Measurements from ENCODE around the gene DCAF8. TPM values are rescaled to one million over a fixed set of nuclear protein-coding genes. Genes with fewer than 3 reads are reported as not detected.

Gene DCAF8
- polyA plus RNA-seq, 3 donors, result 35.5 to 205 (median 44.6) TPM

GRCh38 chr1:160236806-160237205, 25.5 kb downstream of the DCAF8 start:
- H3K4me1 Mint-ChIP-seq, result no peaks in the 10 kb centered on the region
- no peak overlapping the region for H3K4me3 ChIP-seq (replicated peaks in 1 of 3; ENCODE audit: low read depth in 2 of 3, low read length in 3 of 3)
- no peaks in the 10 kb centered on the region for H3K9me3 ChIP-seq (replicated peaks in 1 of 2; ENCODE audit: control insufficient read depth in 1 of 2, insufficient read depth in 1 of 2, low read length in 2 of 2)
- DNase-seq, result no peak
- no peak overlapping the region for H3K4me3 Mint-ChIP-seq
- H3K27ac Mint-ChIP-seq, result peak overlapping the region in 1 of 7 donors; percentile 36
- no CpG with 5 or more reads among the region's 5 CpGs for WGBS (ENCODE audit: insufficient coverage)
- no peaks in the 10 kb centered on the region for H3K4me1 ChIP-seq (ENCODE audit: control insufficient read depth in 1 of 2, insufficient read depth in 2 of 2, low read length in 2 of 2)
- H3K27me3 Mint-ChIP-seq (ENCODE audit: low read depth in 3 of 3), result no peaks in the 10 kb centered on the region
- H2AFZ ChIP-seq (ENCODE audit: insufficient read depth, low read depth, low read length, poor library complexity, severe bottlenecking), result no peak overlapping the region
- H3K79me2 ChIP-seq (ENCODE audit: insufficient read depth, low read length), result no peaks in the 10 kb centered on the region
- no peaks in the 10 kb centered on the region for H3K27me3 ChIP-seq (ENCODE audit: control insufficient read depth in 2 of 2, insufficient read depth in 2 of 2, low read length in 2 of 2)
- H3K36me3 Mint-ChIP-seq, result peaks cover 78 to 94% of the 10 kb centered on the region in 2 donors
- no peak overlapping the region for H3K9ac ChIP-seq (ENCODE audit: insufficient read depth, low read length, poor library complexity, severe bottlenecking)
- no peak overlapping the region for H3K4me2 ChIP-seq (replicated peaks; ENCODE audit: extremely low read depth, low read length, poor library complexity, severe bottlenecking)
- peaks cover 5% of the 10 kb centered on the region for H4K20me1 ChIP-seq (ENCODE audit: insufficient read depth, low read length)
- TF ChIP-seq, protein P1, sequence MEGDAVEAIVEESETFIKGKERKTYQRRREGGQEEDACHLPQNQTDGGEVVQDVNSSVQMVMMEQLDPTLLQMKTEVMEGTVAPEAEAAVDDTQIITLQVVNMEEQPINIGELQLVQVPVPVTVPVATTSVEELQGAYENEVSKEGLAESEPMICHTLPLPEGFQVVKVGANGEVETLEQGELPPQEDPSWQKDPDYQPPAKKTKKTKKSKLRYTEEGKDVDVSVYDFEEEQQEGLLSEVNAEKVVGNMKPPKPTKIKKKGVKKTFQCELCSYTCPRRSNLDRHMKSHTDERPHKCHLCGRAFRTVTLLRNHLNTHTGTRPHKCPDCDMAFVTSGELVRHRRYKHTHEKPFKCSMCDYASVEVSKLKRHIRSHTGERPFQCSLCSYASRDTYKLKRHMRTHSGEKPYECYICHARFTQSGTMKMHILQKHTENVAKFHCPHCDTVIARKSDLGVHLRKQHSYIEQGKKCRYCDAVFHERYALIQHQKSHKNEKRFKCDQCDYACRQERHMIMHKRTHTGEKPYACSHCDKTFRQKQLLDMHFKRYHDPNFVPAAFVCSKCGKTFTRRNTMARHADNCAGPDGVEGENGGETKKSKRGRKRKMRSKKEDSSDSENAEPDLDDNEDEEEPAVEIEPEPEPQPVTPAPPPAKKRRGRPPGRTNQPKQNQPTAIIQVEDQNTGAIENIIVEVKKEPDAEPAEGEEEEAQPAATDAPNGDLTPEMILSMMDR (IDR thresholded peaks at IDR 0.05), result no peak
- no peak overlapping the region for H3K27ac ChIP-seq (ENCODE audit: low read depth in 1 of 2, low read length in 2 of 2)
- peaks cover 87 to 100% of the 10 kb centered on the region in 2 donors for H3K36me3 ChIP-seq (replicated peaks in 1 of 2; ENCODE audit: control insufficient read depth in 1 of 2, insufficient read depth in 2 of 2, low read length in 2 of 2)
- intact Hi-C loops (cut with micrococcal nuclease), result no loop called here
- H3K9me3 Mint-ChIP-seq, result no peaks in the 10 kb centered on the region

GRCh38 chr1:160232911-160233310, 29.4 kb downstream of the DCAF8 start:
- Mint-ChIP-seq H3K4me3 (no peak overlapping the region), H3K36me3 (peaks cover 81 to 97% of the 10 kb centered on the region in 2 donors), H3K27ac (peak overlapping the region in 2 of 7 donors; percentile 25 to 45), H3K4me1 (no peaks in the 10 kb centered on the region), H3K9me3 (no peaks in the 10 kb centered on the region), H3K27me3 (ENCODE audit: low read depth in 3 of 3) (no peaks in the 10 kb centered on the region)
- no peak overlapping the region for H3K4me2 ChIP-seq (replicated peaks; ENCODE audit: extremely low read depth, low read length, poor library complexity, severe bottlenecking)
- no peaks in the 10 kb centered on the region for H3K27me3 ChIP-seq (ENCODE audit: control insufficient read depth in 2 of 2, insufficient read depth in 2 of 2, low read length in 2 of 2)
- no peak overlapping the region for H3K27ac ChIP-seq (ENCODE audit: low read depth in 1 of 2, low read length in 2 of 2)
- peaks cover 93 to 100% of the 10 kb centered on the region in 2 donors for H3K36me3 ChIP-seq (replicated peaks in 1 of 2; ENCODE audit: control insufficient read depth in 1 of 2, insufficient read depth in 2 of 2, low read length in 2 of 2)
- no peaks in the 10 kb centered on the region for H3K79me2 ChIP-seq (ENCODE audit: insufficient read depth, low read length)
- H3K4me1 ChIP-seq (ENCODE audit: control insufficient read depth in 1 of 2, insufficient read depth in 2 of 2, low read length in 2 of 2), result no peaks in the 10 kb centered on the region
- H3K9me3 ChIP-seq (replicated peaks in 1 of 2; ENCODE audit: control insufficient read depth in 1 of 2, insufficient read depth in 1 of 2, low read length in 2 of 2), result no peaks in the 10 kb centered on the region
- intact Hi-C loops (cut with micrococcal nuclease), result no loop called here
- no peak overlapping the region for H3K9ac ChIP-seq (ENCODE audit: insufficient read depth, low read length, poor library complexity, severe bottlenecking)
- no peak overlapping the region for H3K4me3 ChIP-seq (replicated peaks in 1 of 3; ENCODE audit: low read depth in 2 of 3, low read length in 3 of 3)
- no peak overlapping the region for H2AFZ ChIP-seq (ENCODE audit: insufficient read depth, low read depth, low read length, poor library complexity, severe bottlenecking)
- H4K20me1 ChIP-seq (ENCODE audit: insufficient read depth, low read length), result peaks cover 5% of the 10 kb centered on the region
- no peak for DNase-seq
- TF ChIP-seq, protein P1 (IDR thresholded peaks at IDR 0.05), result no peak
